Type B pancreatic cell (in vitro differentiated cells): Measurements from ENCODE around the gene SHCBP1. TPM values are rescaled to one million over a fixed set of nuclear protein-coding genes. Genes with fewer than 3 reads are reported as not detected.
"Not testable (repeated sequence)": the region's sequence is repeated elsewhere in the genome, so short reads cannot be mapped to it uniquely, and the experiment has no call there.

ENCODE experiments used
- DNase-seq: peaks from one replicate; pipeline ENCODE4 v3.0.0; 2021; ENCODE audit warnings: mixed read lengths; ENCODE audit not compliant: unreplicated experiment; ENCODE audit errors: extremely low spot score
- H3K27ac Mint-ChIP-seq: 2 replicates; pipeline ENCODE4 v1.8.0; 2021; ENCODE audit warnings: mild to moderate bottlenecking, mixed read lengths
- H3K27me3 Mint-ChIP-seq: 2 replicates; pipeline ENCODE4 v1.8.0; 2021; ENCODE audit warnings: mixed read lengths
- H3K36me3 Mint-ChIP-seq: 2 replicates; pipeline ENCODE4 v1.8.0; 2021; ENCODE audit warnings: mixed read lengths
- H3K4me1 Mint-ChIP-seq: one replicate; pipeline ENCODE4 v1.8.0; 2021; ENCODE audit warnings: mixed read lengths; ENCODE audit not compliant: unreplicated experiment
- H3K4me3 Mint-ChIP-seq: 2 replicates; pipeline ENCODE4 v1.8.0; 2021; ENCODE audit warnings: mild to moderate bottlenecking, mixed read lengths
- H3K9me3 Mint-ChIP-seq: 2 replicates; pipeline ENCODE4 v1.8.0; 2021; ENCODE audit warnings: mixed read lengths
- CTCF ChIP-seq: fragments of 200-600 bp; sonication (generic); conservative IDR thresholded peaks from 2 replicates; pipeline ENCODE4 v1.5.0; 2021; ENCODE audit warnings: antibody characterized with exemption, mild to moderate bottlenecking
- total RNA-seq: library from RNA; stranded (reverse); gene quantifications from 2 replicates; pipeline ENCODE4 v1.2.1, GENCODE V29; 2021; ENCODE audit warnings: low replicate concordance

SHCBP1 gene
- total RNA-seq, 1 donor from 2014 or later: 12.7 TPM

GRCh38 chr16:46629331-46630219 lies 8.4 kb upstream of the SHCBP1 start:
- H3K27me3 Mint-ChIP-seq: peaks cover 10% of the 10 kb centered on the region
- no peak for DNase-seq
- no peaks in the 10 kb centered on the region for H3K9me3 Mint-ChIP-seq
- H3K4me1 Mint-ChIP-seq: no peaks in the 10 kb centered on the region
- no peak overlapping the region for H3K27ac Mint-ChIP-seq
- TF ChIP-seq CTCF: peak; percentile 63
- H3K4me3 Mint-ChIP-seq: no peak overlapping the region
- H3K36me3 Mint-ChIP-seq: no peaks in the 10 kb centered on the region

GRCh38 chr16:46627746-46628145 lies 6.6 kb upstream of the SHCBP1 start:
- no peaks in the 10 kb centered on the region for H3K36me3 Mint-ChIP-seq
- no peak for DNase-seq
- H3K27me3 Mint-ChIP-seq: peaks cover 10% of the 10 kb centered on the region
- H3K9me3 Mint-ChIP-seq: no peaks in the 10 kb centered on the region
- H3K4me3 Mint-ChIP-seq: no peak overlapping the region
- no peaks in the 10 kb centered on the region for H3K4me1 Mint-ChIP-seq
- no peak for TF ChIP-seq CTCF
- H3K27ac Mint-ChIP-seq: no peak overlapping the region

- H3K4me1 Mint-ChIP-seq, H3K27ac Mint-ChIP-seq, H3K9me3 Mint-ChIP-seq, H3K36me3 Mint-ChIP-seq, H3K4me3 Mint-ChIP-seq, H3K27me3 Mint-ChIP-seq, DNase-seq: not testable (repeated sequence)
Measured at GRCh38 chr16:46626681-46627080, 5.5 kb upstream of the SHCBP1 start.

GRCh38 chr16:46624862-46625261 lies 3.7 kb upstream of the SHCBP1 start:
- H3K9me3 Mint-ChIP-seq, DNase-seq, H3K4me3 Mint-ChIP-seq, H3K36me3 Mint-ChIP-seq, H3K27me3 Mint-ChIP-seq, H3K27ac Mint-ChIP-seq: not testable (repeated sequence)
- peaks cover 17% of the 10 kb centered on the region for H3K4me1 Mint-ChIP-seq

GRCh38 chr16:46623707-46624106 lies 2.5 kb upstream of the SHCBP1 start:
- not testable (repeated sequence) for H3K4me3 Mint-ChIP-seq, DNase-seq, H3K9me3 Mint-ChIP-seq, H3K27ac Mint-ChIP-seq, H3K27me3 Mint-ChIP-seq, H3K36me3 Mint-ChIP-seq
- H3K4me1 Mint-ChIP-seq: peaks cover 17% of the 10 kb centered on the region

- H3K27ac Mint-ChIP-seq, H3K9me3 Mint-ChIP-seq, DNase-seq, H3K27me3 Mint-ChIP-seq, H3K4me3 Mint-ChIP-seq, H3K36me3 Mint-ChIP-seq: not testable (repeated sequence)
- H3K4me1 Mint-ChIP-seq: peaks cover 17% of the 10 kb centered on the region
Measured at GRCh38 chr16:46623246-46623645, 2.1 kb upstream of the SHCBP1 start.

GRCh38 chr16:46621934-46622676 lies 926 bp upstream of the SHCBP1 start:
- Mint-ChIP-seq H3K9me3 (no peaks in the 10 kb centered on the region), H3K27me3 (no peaks in the 10 kb centered on the region), H3K27ac (peak overlapping the region; percentile 60), H3K4me1 (peaks cover 17% of the 10 kb centered on the region), H3K4me3 (peak overlapping the region; percentile 91), H3K36me3 (no peaks in the 10 kb centered on the region)
- no peak for DNase-seq
- TF ChIP-seq CTCF: no peak
